HepG2 (cell line): ENCODE results near the gene SP3. TPM values are rescaled to one million over a fixed set of nuclear protein-coding genes. Genes with fewer than 3 reads are reported as not detected.
"Not testable (repeated sequence)": the region's sequence is repeated elsewhere in the genome, so short reads cannot be mapped to it uniquely, and the experiment has no call there.

Experiments
- ATAC-seq: fragments of 200-7000 bp; cut with Tn5 transposase; 3 replicates; pipeline ENCODE4 v1.9.1; 2020; ENCODE audit warnings: mild to moderate bottlenecking, moderate library complexity
- BruUV-seq: library from RNA; stranded (reverse); fragments of 400-500 nt; replicated peaks from 2 replicates; lab custom pipeline; 2021; lab: Mats Ljungman, UMichigan
- CTCF ChIA-PET: fragments of 300-600 bp; formaldehyde crosslinking; extraction: SDS; loops from one replicate; lab custom pipeline; 2021; ENCODE audit warnings: low total read pairs, inconsistent platforms, low intra/inter-chr PET ratio; lab: Yijun Ruan, JAX
- POLR2A ChIA-PET: fragments of 350-600 bp; sonication (Branson Sonifier 250); formaldehyde crosslinking; loops from one replicate; lab custom pipeline; 2020; ENCODE audit warnings: antibody characterized with exemption, inconsistent platforms; lab: Yijun Ruan, JAX
- DNase-seq: peaks from one replicate; pipeline ENCODE4 v3.0.0-alpha.2; 2015; ENCODE audit warnings: low spot score
- FAIRE-seq: peaks from 3 replicates; lab custom pipeline; 2011; peaks lifted over from hg19 to GRCh38; lab: Jason Lieb, UNC
- H2AFZ ChIP-seq: one replicate; pipeline ENCODE4 v1.6.1; 2011; ENCODE audit warnings: low read length, inconsistent platforms
- H3K27ac ChIP-seq: fragments of 300-600 bp; 3 replicates; pipeline ENCODE4 v1.8.0; 2011; ENCODE audit warnings: mixed run types, mild to moderate bottlenecking, mixed read lengths, low read length, inconsistent platforms; ENCODE audit not compliant: insufficient read depth; ENCODE audit errors: extremely low read length
- H3K27me3 ChIP-seq, 2 experiments: fragments of 200-600 bp in 1 of 2; 2 replicates in 1 of 2; 3 replicates in 1 of 2; pipeline versions ENCODE4 v1.6.0 to v1.8.0; 2011; ENCODE audit warnings: low read length in 2 of 2, mild to moderate bottlenecking in 2 of 2, moderate library complexity in 2 of 2, inconsistent platforms in 1 of 2; ENCODE audit not compliant: insufficient read depth in 2 of 2, control insufficient read depth in 1 of 2
- H3K36me3 ChIP-seq, 2 experiments: fragments of 200-600 bp in 1 of 2; replicated peaks in 1 of 2; 2 replicates in 1 of 2; 3 replicates in 1 of 2; pipeline versions ENCODE4 v1.5.1 to v1.8.0; 2011; ENCODE audit warnings: low read length in 2 of 2, inconsistent platforms in 1 of 2; ENCODE audit not compliant: insufficient read depth in 2 of 2, control insufficient read depth in 1 of 2
- H3K4me1 ChIP-seq: 2 replicates; pipeline ENCODE4 v1.5.1; 2012; ENCODE audit warnings: low read length, inconsistent platforms; ENCODE audit not compliant: insufficient read depth
- H3K4me2 ChIP-seq: 2 replicates; pipeline ENCODE4 v1.6.0; 2011; ENCODE audit warnings: low read depth, low read length, inconsistent platforms
- H3K4me3 ChIP-seq, 3 experiments: fragments of 200-600 bp in 1 of 3; sonication (generic), shearing (Covaris generic) in 1 of 3; replicated peaks in 1 of 3; 2 replicates each; pipeline ENCODE4 v1.5.1; 2011 to 2016; ENCODE audit warnings: low read length in 3 of 3, inconsistent platforms in 2 of 3, low read depth in 2 of 3, mild to moderate bottlenecking in 2 of 3, control low read depth in 1 of 3, mixed read lengths in 1 of 3; ENCODE audit not compliant: insufficient read depth in 1 of 3
- H3K79me2 ChIP-seq: one replicate; pipeline ENCODE4 v1.6.1; 2011; ENCODE audit warnings: low read length, inconsistent platforms; ENCODE audit not compliant: insufficient read depth
- H3K9ac ChIP-seq: 2 replicates; pipeline ENCODE4 v1.6.0; 2011; ENCODE audit warnings: mild to moderate bottlenecking, low read depth, low read length, inconsistent platforms; ENCODE audit not compliant: insufficient read depth
- H3K9me3 ChIP-seq: 2 replicates; pipeline ENCODE4 v1.5.1; 2012; ENCODE audit warnings: mild to moderate bottlenecking, low read length
- H4K20me1 ChIP-seq: 2 replicates; pipeline ENCODE4 v1.6.0; 2011; ENCODE audit warnings: inconsistent platforms, mild to moderate bottlenecking, low read length, moderate library complexity; ENCODE audit not compliant: insufficient read depth
- RFX3 ChIP-seq: IDR thresholded peaks from 2 replicates; pipeline ENCODE4 v1.6.1; 2016; ENCODE audit warnings: missing biosample characterization, missing genetic modification reagents
- ZNF44 ChIP-seq: sonication (generic); formaldehyde crosslinking; IDR thresholded peaks from 2 replicates; pipeline ENCODE4 v1.5.1; 2020; ENCODE audit warnings: mild to moderate bottlenecking, missing genetic modification reagents
- WGBS: methylation state at CpG from one replicate; pipeline ENCODE4 v1.1.6; 2017; ENCODE audit warnings: low lambda C conversion rate; 5-methylcytosine and 5-hydroxymethylcytosine counted together
- in situ Hi-C: cut with HindIII; loops from 2 replicates; pipeline ENCODE4 v1.10.0; 2017; ENCODE audit warnings: low pct_unique_long_range_greater_than_20kb; ENCODE audit not compliant: extremely low pct_ligation_motif_present
- intact Hi-C: fragments of 100-400 bp; cut with micrococcal nuclease; formaldehyde crosslinking; loops from one replicate; pipeline ENCODE4 v1.10.0; 2022; ENCODE audit not compliant: unreplicated experiment
- polyA plus RNA-seq, 8 experiments: library from polyadenylated mRNA; depleted of rRNA in 3 of 8; stranded (reverse) in 7 of 8; unstranded in 1 of 8; fragments of >200 nt; fragmentation: Illumina TruSeq in 4 of 8; extraction: Trizol in 4 of 8; gene quantifications; 2 replicates each; pipeline versions ENCODE4 v1.2.1 to v1.2.3, GENCODE V29; 2011 to 2016; ENCODE audit warnings: low read depth in 4 of 8, missing spikeins in 1 of 8, mixed read lengths in 1 of 8; ENCODE audit not compliant: insufficient read depth in 1 of 8
- total RNA-seq, 5 experiments: library from RNA; depleted of rRNA; stranded (reverse); fragments of >200 nt; fragmentation: Illumina TruSeq; extraction: Trizol; gene quantifications; 2 replicates each; pipeline ENCODE4 v1.2.3, GENCODE V29; 2016; ENCODE audit warnings: low read depth in 1 of 5

The SP3 gene
- total and polyA plus RNA-seq, 2 of the 13 experiments (the other 11 are each of a cell fraction or from before 2014, with no cell fraction given) = 57.3 to 132 TPM

DNA sequence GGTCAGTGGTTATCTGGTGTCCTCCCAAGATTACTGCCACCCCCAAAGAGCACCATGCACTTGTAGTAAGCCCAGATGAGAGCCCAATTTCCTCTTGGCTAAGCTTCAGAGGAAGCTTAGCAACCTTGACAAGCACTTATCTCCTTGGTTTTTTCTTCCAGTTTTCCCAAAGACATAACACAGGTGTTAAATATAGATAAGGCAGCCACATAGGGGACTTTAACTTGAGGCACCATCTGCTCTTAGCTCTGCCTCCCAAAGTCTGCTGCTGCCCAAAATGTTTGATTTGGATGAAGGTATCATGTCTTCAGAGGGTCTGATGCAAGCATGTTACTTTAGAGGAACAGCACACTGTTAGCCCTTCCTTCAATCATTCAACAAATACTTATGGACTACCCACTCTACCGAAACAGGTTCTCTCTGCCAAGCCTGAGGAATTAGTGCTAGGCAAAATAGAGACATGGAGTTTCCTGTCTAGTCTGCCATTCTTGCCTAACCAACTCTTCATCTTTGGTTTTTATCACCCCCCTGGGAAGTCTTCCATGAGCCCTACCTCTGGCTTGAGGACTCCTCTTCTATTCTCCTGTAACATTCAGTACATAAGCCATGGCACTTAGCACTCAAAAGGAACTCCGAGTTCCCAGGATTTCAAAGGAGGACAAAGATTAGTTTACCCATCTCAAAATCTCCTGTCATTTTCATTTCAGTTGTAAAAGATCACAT is 73.7 kb downstream of the SP3 start:
- peaks cover 0 to 5% of the 10 kb centered on the region in 2 experiments; a peak in 2 of 5 replicates for H3K27me3 ChIP-seq
- H3K9me3 ChIP-seq = peaks cover 15% of the 10 kb centered on the region
- intact Hi-C loops = no loop called here
- 10% methylated on average over 2 of the region's 2 CpGs for WGBS
- TF ChIP-seq RFX3 = no peak
- TF ChIP-seq ZNF44 = no peak
- FAIRE-seq (no peak), ATAC-seq (no peak), DNase-seq (no peak)
- in situ Hi-C loops = no loop called here
- no TSS peak for BruUV-seq
- no peak overlapping the region for H3K4me3 ChIP-seq
- H3K79me2 ChIP-seq = no peaks in the 10 kb centered on the region
- H4K20me1 ChIP-seq = no peaks in the 10 kb centered on the region
- no peak overlapping the region for H3K4me2 ChIP-seq
- H3K9ac ChIP-seq = no peak overlapping the region
- no peak overlapping the region for H2AFZ ChIP-seq
- ChIA-PET CTCF (no interaction called here), POLR2A (no interaction called here)
- no peaks in the 10 kb centered on the region for H3K36me3 ChIP-seq
- no peak overlapping the region for H3K27ac ChIP-seq
- no peaks in the 10 kb centered on the region for H3K4me1 ChIP-seq

- ATAC-seq, CTCF ChIA-PET, intact Hi-C loops, in situ Hi-C loops, H3K36me3 ChIP-seq, H3K27ac ChIP-seq, FAIRE-seq, H3K4me2 ChIP-seq, DNase-seq, H4K20me1 ChIP-seq, H3K4me3 ChIP-seq, POLR2A ChIA-PET, BruUV-seq, H2AFZ ChIP-seq, H3K27me3 ChIP-seq, H3K79me2 ChIP-seq, H3K9ac ChIP-seq, H3K4me1 ChIP-seq: not testable (repeated sequence)
- WGBS = 25% methylated on average over 1 of the region's 1 CpG
- H3K9me3 ChIP-seq = peaks cover 15% of the 10 kb centered on the region
Measured at GRCh38 chr2:173889464-173889863, 75.7 kb downstream of the SP3 start.
